Measurements from ENCODE around the gene AZI2.

- TF ChIP-seq CTCF (IDR thresholded peaks at IDR 0.05) (peak in 3 of 4 donors; percentile 9 to 19 (median 18)), POLR2A (IDR thresholded peaks at IDR 0.05) (peak; percentile 74)
Measured at GRCh38 chr3:28348629-28349468, at the start of gene AZI2, which contains the start of gene ZCWPW2.

All from right lobe of liver (tissue), 4 donors.